Measurements from ENCODE around the gene NDRG4.

The NDRG4 gene

GRCh38 chr16:58535100-58535499, 35.2 kb downstream of the NDRG4 start:
- in situ Hi-C loops (cut with MboI; ENCODE audit: low sequenced_read_pairs), result no loop called here

DNA sequence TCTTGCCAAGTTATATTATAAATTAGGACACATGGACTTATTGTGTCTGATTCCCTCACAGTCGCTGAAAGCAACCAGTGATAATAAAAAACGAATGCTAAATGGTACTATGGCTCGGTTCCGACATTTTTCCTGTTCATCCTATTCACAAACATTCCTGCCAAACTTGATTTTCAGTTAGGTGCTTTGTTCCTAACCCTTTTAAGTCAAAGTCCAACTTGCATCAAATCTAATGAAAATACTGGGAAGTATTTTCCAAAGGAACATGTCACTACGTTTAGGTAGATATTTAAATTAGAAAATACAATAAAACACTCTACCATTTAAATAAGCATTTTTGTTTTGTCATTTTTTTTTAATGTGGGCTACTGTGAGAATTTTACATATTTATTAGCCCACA, 36.3 kb downstream of the NDRG4 start:
- in situ Hi-C loops (cut with MboI; ENCODE audit: low sequenced_read_pairs), result no loop called here

DNA sequence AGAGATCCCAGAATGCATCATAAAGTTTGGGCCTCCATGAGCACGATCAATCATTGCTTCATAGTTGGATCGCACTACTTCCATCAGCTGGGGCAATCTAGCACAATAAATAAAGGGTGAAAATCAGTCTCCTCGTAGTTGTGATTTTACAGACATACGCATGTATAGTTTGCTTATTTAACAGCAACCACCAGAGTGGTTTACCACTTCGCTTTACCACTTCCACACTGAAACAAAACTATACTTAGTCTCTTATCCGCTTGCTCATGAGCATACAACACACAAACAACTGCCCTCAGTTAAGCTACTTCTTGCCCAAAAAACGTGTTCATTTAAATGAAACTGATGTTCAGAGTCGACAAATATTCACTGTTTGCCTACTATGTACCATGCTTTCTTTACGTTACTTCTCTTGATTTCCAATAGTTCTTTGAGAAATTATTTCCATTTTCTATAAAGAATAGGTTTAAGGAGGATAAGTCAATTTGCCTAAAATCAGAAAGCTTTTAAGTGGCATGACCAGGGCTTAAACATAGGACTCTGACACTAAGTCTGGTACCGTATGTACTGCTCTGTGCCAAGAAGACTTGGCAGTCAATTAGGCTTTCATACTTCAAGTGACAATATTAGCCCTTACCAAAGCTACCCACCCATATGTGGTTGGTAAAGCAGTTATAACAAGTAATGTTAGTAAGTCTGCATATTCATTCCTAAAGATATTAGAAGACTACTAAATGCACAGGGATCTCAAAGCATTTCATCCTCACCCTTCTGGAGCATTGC, 37.4 kb downstream of the NDRG4 start:
- in situ Hi-C loops (cut with MboI; ENCODE audit: low sequenced_read_pairs), result no loop called here

DNA sequence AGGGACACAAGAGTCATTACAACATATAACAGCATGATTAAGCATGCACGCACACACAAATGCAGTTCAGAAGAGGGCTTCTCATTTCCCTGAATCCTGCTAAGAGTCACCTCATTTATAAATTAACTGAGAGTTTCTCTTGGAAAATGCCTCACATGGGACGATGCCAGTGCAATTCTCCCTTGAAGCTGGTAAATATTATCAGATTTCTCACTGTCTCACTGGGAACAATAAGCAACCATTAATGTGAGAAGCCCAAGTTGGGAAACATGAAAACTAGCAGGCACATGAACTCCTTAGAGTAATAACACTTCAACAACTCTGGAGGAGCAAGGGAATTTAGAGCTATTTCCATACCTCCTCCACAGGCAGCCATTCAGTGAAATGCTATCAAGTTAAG, 41.8 kb downstream of the NDRG4 start:
- in situ Hi-C loops (cut with MboI; ENCODE audit: low sequenced_read_pairs), result no loop called here

DNA sequence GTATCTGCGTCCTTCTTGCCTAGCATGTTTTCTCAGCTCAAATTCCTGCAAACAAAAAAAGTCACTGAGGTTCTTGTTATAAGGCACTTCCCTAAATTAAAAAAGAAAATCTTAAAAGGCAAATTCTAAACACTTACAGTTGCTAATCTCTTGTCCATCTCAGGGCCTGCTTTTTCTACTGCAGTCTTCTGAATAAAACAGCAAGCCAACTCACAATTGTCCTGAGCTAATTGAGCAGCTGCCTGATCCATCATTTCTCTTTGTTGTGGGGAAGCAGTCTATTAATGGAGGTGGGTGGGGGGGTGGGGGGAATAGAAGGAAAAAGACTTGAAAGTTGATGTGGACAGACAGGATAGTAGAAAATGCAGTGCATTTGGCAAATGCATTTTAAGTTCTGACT, 42.3 kb downstream of the NDRG4 start:
- in situ Hi-C loops (cut with MboI; ENCODE audit: low sequenced_read_pairs), result no loop called here

DNA sequence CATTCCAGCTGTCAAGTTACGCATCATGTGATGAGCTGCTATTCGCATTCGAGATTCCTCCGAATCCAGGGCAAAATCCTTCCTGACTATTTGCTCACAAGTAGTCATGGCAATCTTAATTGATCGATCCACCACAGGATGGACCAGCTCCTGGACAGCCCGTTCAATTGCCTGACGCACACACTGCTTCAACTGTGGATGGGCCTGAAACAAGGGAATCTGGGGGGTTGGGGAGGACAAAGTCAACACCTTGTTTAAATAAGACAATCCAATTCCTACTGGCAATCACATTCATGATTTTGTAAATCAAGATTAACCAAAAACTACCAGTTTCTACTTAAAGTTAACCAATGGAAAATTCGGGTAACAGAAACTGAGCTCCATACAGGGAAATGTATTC, 43.7 kb downstream of the NDRG4 start:
- in situ Hi-C loops (cut with MboI; ENCODE audit: low sequenced_read_pairs), result no loop called here

DNA sequence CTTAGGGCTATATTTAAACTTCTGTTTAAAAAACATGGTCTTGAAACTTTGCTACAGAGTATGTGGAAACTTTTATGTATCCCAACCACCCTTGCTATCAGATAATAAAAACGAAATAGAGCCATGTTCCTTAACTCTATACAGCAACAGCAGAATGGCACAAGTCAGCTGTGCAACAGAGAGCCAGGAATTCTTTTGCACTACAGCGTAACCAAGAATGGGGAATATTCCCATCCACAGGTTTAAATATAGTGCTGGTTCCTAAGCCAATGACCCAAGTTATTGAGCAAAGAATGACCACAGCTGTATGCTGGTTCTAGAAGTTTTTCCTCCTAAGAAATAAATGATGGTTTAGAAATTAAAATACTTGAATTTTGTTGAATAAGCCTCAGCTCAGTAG, 48.4 kb downstream of the NDRG4 start:
- in situ Hi-C loops (cut with MboI; ENCODE audit: low sequenced_read_pairs), result no loop called here

DNA sequence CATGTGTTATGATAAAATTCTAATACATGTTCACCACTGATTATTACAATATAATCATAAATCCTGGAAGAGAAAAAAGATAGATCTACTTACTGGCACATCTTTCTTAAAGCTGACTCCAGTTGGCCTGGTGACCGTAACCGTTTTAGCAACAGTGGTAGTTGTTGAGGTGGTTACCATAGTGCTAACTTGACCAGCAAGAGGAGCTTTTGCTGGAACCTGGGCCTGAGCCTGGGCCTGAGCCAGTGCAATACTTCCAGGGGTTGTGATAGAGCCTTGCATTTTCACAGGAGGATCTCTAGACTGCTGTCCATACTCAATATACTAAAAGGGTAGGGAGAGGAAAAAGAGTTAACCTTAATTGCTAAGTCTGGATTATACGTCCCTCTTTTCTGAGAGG, 51.6 kb downstream of the NDRG4 start:
- in situ Hi-C loops (cut with MboI; ENCODE audit: low sequenced_read_pairs), result no loop called here

GRCh38 chr16:58556678-58557077, 56.7 kb downstream of the NDRG4 start:
- in situ Hi-C loops (cut with MboI; ENCODE audit: low sequenced_read_pairs), result no loop called here
